ENCODE data around the gene HOXB7.

HOXB7 gene

DNA sequence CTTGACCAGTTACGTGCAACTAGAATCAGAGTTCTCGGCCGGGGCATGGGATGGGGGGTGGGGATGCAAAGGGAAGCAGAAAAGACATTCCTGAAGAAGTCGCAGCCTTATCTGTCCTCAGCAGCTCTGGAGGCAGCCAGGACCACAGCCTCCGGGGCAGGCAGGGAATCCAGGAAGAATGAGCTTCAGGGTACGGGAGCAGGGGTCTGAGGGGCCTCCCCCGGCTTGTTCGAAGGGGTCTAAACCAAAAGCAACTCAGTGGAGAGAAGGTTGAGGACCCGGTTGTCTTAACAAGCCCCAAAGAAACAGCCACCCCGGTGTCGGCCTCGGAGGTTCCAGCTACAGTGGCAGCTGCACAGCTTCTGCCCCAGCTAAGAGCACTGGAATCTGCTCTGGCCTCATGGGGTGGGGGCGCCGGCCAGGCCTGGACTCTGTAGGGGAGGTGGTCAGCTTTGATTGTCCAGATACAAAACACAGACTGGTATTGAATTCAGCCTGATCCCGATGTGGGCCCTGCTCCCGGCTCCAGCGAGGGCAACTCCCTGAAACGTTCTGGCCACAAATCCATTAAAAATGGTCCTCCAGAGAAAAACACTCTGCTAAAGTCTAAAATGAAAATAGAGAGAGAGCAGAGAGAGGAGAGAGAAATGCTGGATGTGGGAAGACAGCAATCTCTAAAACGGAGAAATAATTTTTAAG is 40.3 kb downstream of the HOXB7 start:
- no peaks in the 10 kb centered on the region for H3K36me3 Mint-ChIP-seq (ENCODE audit: low read depth)

GRCh38 chr17:48569674-48570324 is 41.0 kb downstream of the HOXB7 start:
- Mint-ChIP-seq H3K4me3 (no peak overlapping the region), H3K27ac (no peak overlapping the region), H3K9me3 (no peaks in the 10 kb centered on the region), H3K4me1 (ENCODE audit: low read depth) (peaks cover 3% of the 10 kb centered on the region), H3K36me3 (ENCODE audit: low read depth) (no peaks in the 10 kb centered on the region), H3K27me3 (peaks cover 26% of the 10 kb centered on the region)

More for the DNA sequence above, 40.3 kb downstream of the HOXB7 start:
- Mint-ChIP-seq H3K27me3 (peaks cover 26% of the 10 kb centered on the region), H3K27ac (no peak overlapping the region), H3K9me3 (no peaks in the 10 kb centered on the region), H3K4me3 (no peak overlapping the region), H3K4me1 (ENCODE audit: low read depth) (peaks cover 3% of the 10 kb centered on the region)

DNA sequence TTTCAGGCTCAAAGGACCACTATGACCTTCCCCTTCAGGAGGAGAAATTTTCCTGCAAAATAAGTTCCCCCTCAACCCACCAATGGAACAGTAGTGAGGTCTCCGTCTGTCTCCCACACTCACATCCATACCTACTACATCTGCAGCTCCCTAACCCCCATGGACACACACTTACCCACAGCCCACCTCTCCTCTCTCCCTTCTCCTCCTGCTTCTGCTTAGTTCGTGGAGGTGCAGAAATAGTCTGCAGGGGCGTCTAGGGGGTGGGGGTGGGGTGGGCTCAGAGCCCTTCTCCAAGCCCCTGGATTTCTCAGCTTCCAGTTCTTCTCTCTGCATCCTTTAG is 41.6 kb downstream of the HOXB7 start:
- H3K27me3 Mint-ChIP-seq, result peaks cover 21% of the 10 kb centered on the region
- peaks cover 3% of the 10 kb centered on the region for H3K4me1 Mint-ChIP-seq (ENCODE audit: low read depth)
- H3K36me3 Mint-ChIP-seq (ENCODE audit: low read depth), result no peaks in the 10 kb centered on the region
- H3K4me3 Mint-ChIP-seq, result no peak overlapping the region
- H3K27ac Mint-ChIP-seq, result no peak overlapping the region
- H3K9me3 Mint-ChIP-seq, result no peaks in the 10 kb centered on the region

DNA sequence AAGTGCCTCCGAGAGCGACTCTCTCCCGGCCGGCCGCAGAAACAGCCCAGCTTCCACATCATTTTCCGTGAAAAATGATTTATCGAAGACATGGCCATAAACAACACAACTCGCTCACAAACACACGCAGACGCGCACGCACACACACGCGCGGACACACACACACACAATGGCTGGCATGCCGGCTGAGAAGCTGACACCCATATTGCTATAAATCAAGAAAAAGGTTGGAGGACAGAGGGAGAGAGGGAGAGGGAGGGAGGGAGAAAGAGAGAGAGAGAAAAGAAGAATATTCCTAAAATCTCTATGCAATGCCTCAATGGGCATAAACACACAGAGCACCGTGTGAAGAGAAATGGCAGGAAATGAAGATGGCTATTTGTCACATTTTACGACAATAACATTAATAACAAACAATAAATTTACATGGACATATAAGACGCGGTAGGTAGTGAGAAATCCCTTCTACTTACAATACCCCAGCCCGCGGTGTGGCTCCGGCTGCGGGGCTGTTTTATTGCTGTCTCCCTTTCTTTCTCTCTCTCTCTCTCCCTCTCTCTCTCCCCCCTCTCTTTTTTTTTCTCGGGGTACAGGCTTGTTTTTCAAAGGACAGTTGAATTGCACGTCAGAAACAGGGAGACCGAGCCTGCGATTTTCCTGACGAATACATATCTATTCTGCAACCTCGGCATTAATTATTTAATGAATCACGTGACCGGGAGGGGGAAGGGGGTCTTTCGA is 42.1 kb downstream of the HOXB7 start:
- H3K36me3 Mint-ChIP-seq (ENCODE audit: low read depth), result no peaks in the 10 kb centered on the region
- H3K27me3 Mint-ChIP-seq, result peaks cover 19% of the 10 kb centered on the region
- H3K27ac Mint-ChIP-seq, result no peak overlapping the region
- no peaks in the 10 kb centered on the region for H3K9me3 Mint-ChIP-seq
- peaks cover 3% of the 10 kb centered on the region for H3K4me1 Mint-ChIP-seq (ENCODE audit: low read depth)
- H3K4me3 Mint-ChIP-seq, result no peak overlapping the region

- Mint-ChIP-seq H3K4me1 (ENCODE audit: low read depth) (peaks cover 3% of the 10 kb centered on the region), H3K27ac (no peak overlapping the region), H3K9me3 (no peaks in the 10 kb centered on the region), H3K36me3 (ENCODE audit: low read depth) (no peaks in the 10 kb centered on the region), H3K27me3 (peaks cover 19% of the 10 kb centered on the region), H3K4me3 (no peak overlapping the region)
Measured at GRCh38 chr17:48567646-48568354, 43.0 kb downstream of the HOXB7 start.

GRCh38 chr17:48567209-48567608 is 43.6 kb downstream of the HOXB7 start:
- peaks cover 19% of the 10 kb centered on the region for H3K27me3 Mint-ChIP-seq
- H3K4me3 Mint-ChIP-seq, result no peak overlapping the region
- H3K9me3 Mint-ChIP-seq, result no peaks in the 10 kb centered on the region
- H3K36me3 Mint-ChIP-seq (ENCODE audit: low read depth), result no peaks in the 10 kb centered on the region
- H3K27ac Mint-ChIP-seq, result no peak overlapping the region
- H3K4me1 Mint-ChIP-seq (ENCODE audit: low read depth), result peaks cover 3% of the 10 kb centered on the region

DNA sequence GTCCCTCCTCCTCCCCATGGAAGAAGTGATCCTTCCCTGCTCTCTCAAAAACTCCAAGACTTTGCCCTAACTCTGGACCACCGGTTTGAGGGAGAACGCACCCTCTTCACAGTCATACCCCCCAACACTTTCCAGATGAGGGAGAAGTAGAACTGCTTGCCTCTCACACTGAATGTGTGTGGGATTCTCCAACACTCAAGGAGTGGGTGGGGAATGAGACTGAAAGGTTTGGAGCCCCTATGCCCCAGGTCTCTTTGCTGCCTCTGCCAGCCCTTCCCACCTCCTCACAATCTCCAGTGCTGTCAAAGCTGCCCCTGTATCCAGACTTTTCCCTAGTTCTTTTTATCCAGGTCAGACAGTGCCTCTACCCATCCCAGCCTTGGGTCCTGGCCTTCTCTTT is 44.1 kb downstream of the HOXB7 start:
- H3K36me3 Mint-ChIP-seq (ENCODE audit: low read depth), result no peaks in the 10 kb centered on the region
- no peaks in the 10 kb centered on the region for H3K9me3 Mint-ChIP-seq
- no peak overlapping the region for H3K27ac Mint-ChIP-seq
- peaks cover 16% of the 10 kb centered on the region for H3K27me3 Mint-ChIP-seq
- H3K4me1 Mint-ChIP-seq (ENCODE audit: low read depth), result peaks cover 3% of the 10 kb centered on the region
- H3K4me3 Mint-ChIP-seq, result no peak overlapping the region

DNA sequence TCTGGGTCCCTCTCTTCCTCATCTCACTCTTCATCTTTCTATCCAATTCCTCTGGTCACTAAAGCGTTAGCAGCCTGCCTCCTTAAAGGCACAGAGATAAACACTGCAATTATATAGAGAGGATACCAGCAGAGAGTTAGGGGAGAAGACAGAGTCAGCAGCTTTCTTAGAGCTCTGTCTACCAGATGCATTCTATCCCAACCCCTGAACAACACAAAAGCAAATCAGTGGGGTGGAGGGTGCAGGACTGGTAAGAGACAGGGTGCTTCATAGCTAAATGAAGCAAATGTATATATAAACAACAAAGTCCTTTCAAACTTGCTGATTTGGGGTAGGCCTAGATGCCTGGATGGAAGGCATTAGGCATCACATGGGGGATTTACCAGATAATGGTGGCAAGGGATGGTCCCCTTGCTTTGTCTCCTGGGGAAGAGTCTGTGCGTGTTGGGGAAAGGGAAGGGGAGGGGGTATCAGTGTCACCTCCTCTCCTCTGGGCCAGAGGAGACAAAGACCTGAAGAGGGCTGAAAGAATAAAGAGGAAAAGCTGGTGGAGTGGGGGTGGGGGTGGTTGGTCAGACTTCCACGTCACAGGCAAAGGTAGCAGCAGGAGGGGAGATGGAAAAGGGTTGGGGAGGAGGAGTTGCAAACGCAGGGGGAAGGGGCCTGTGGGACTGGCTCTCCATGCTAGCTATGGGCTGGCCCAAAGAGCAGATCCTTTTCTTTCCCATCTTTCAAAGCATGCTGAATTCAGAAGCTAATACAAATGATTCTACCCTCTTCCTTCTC is 44.7 kb downstream of the HOXB7 start:
- Mint-ChIP-seq H3K4me3 (no peak overlapping the region), H3K36me3 (ENCODE audit: low read depth) (no peaks in the 10 kb centered on the region), H3K9me3 (no peaks in the 10 kb centered on the region), H3K27me3 (peaks cover 14% of the 10 kb centered on the region), H3K4me1 (ENCODE audit: low read depth) (peaks cover 3% of the 10 kb centered on the region), H3K27ac (no peak overlapping the region)

DNA sequence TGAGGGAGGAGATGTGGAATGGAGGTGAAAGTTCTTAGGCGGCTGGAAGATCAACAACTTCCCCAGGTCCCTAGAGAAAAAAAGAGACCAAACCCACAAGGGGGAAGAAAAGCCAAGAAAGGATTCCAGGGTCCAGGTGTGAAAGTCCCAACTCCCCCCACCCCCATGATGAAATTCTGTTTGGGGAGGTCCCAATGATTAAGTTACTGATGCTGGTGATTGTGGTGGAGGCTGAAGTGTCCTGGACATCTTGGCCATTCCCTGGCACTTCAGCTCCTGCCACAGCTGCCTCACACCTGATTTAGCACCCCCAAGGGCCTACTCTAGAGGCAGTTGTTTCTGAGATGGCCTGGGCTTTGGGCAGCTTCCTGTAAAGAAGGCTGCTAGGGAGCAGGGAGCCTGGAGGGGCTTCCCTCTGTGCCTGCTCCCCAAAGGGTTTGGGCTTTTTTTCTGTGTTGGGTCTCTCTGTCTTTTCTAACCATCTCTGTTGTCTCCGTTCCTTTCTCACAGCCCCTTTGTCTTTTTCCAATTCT is 45.7 kb downstream of the HOXB7 start:
- no peak overlapping the region for H3K27ac Mint-ChIP-seq
- peaks cover 3% of the 10 kb centered on the region for H3K4me1 Mint-ChIP-seq (ENCODE audit: low read depth)
- H3K9me3 Mint-ChIP-seq, result no peaks in the 10 kb centered on the region
- no peak overlapping the region for H3K4me3 Mint-ChIP-seq
- H3K27me3 Mint-ChIP-seq, result peaks cover 13% of the 10 kb centered on the region
- H3K36me3 Mint-ChIP-seq (ENCODE audit: low read depth), result no peaks in the 10 kb centered on the region

DNA sequence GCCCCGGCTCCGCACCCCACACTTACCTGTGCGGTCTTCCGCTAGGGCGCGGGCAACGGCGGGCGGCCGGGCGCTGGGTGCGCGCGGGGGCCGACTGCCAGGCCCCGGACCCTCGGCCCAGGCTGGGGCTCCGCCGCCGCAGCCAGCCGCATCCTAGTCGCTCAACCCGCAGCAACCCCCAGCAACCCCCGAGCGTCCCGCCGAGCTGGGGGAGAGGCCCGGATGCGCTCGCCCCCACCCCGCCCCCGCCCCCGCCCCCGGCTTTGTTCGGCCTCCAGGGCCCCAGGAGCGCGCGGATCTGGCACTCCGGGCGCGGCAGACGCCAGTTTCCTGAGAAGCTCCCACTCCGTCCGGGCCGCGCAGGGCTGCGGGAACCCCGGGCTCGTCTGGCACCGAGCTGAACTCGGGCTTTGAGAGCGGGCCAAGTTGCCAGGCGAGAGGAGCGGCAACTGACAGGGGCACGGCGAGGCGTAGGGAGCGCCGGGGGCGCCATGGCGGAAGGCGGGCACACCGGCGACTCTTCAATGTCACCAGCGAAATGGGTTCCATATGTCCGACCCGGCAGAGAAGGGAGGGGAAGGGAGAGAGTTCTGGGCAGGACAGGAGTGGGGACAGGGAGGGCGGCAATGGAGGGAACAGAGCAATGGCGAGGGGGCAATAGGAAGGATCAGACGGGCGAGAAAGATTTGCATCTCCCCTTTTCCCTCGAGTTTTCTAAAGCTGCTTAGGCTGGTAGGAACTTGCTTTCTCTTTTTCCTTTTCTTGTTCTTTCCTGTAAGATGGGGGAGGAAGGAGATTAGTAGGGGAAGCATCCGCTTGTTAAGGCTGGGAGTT is 46.4 kb downstream of the HOXB7 start:
- peaks cover 3% of the 10 kb centered on the region for H3K4me1 Mint-ChIP-seq (ENCODE audit: low read depth)
- H3K27ac Mint-ChIP-seq, result no peak overlapping the region
- H3K27me3 Mint-ChIP-seq, result peaks cover 8% of the 10 kb centered on the region
- no peak overlapping the region for H3K4me3 Mint-ChIP-seq
- H3K9me3 Mint-ChIP-seq, result no peaks in the 10 kb centered on the region
- H3K36me3 Mint-ChIP-seq (ENCODE audit: low read depth), result no peaks in the 10 kb centered on the region

DNA sequence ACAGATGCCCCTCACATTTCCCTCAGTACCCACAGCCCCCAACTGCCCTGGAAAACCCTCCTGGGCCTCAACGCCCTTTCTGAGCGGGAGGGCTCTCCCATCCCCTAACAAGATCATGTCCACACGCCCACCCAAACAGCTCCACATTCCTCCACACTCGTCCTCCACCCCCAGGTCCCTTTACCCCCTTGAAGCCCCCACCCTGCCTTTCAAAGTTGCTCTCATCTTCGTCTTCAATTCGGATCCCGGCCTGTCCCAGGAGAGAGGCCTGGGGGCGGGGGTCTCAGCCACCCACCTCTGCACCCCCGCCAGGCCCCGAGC is 47.0 kb downstream of the HOXB7 start:
- Mint-ChIP-seq H3K4me1 (ENCODE audit: low read depth) (peaks cover 3% of the 10 kb centered on the region), H3K27me3 (peaks cover 8% of the 10 kb centered on the region), H3K4me3 (no peak overlapping the region), H3K36me3 (ENCODE audit: low read depth) (no peaks in the 10 kb centered on the region), H3K27ac (no peak overlapping the region), H3K9me3 (no peaks in the 10 kb centered on the region)

- Mint-ChIP-seq H3K27me3 (peaks cover 7% of the 10 kb centered on the region), H3K9me3 (no peaks in the 10 kb centered on the region), H3K4me3 (no peak overlapping the region), H3K27ac (no peak overlapping the region), H3K36me3 (ENCODE audit: low read depth) (no peaks in the 10 kb centered on the region), H3K4me1 (ENCODE audit: low read depth) (peaks cover 1% of the 10 kb centered on the region)
Measured at GRCh38 chr17:48563385-48563838, 47.4 kb downstream of the HOXB7 start.

DNA sequence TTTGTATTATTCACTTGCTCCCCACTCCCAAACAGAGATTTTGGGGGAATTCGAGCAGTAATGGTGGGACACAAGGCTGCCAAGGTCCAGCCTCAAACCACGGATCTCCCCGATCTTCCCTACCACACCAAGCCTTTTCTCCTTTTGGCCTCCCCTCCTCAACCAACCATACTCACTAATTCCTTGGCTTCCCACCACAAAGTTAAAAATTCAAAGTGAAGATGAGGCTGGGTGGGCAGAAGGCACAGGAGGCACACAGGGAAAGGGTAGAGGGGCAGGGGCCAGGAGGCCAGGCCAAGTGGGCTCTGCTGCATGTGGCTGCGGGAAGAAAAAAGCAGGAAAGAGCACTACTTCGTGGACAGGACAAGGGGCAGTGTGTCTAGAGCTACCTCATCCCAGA is 47.9 kb downstream of the HOXB7 start:
- no peak overlapping the region for H3K4me3 Mint-ChIP-seq
- H3K9me3 Mint-ChIP-seq, result no peaks in the 10 kb centered on the region
- peaks cover 7% of the 10 kb centered on the region for H3K27me3 Mint-ChIP-seq
- no peaks in the 10 kb centered on the region for H3K36me3 Mint-ChIP-seq (ENCODE audit: low read depth)
- H3K4me1 Mint-ChIP-seq (ENCODE audit: low read depth), result no peaks in the 10 kb centered on the region
- H3K27ac Mint-ChIP-seq, result no peak overlapping the region
